ENCODE data around the gene GPR37L1.

- TF ChIP-seq CTCF (IDR thresholded peaks at IDR 0.05) (no peak), POLR2A (IDR thresholded peaks at IDR 0.05) (no peak)
Observed at GRCh38 chr1:202112859-202113689, 9.6 kb upstream of the GPR37L1 start.

Measured in thyroid gland (tissue), 4 donors.